H1 (cell line): ENCODE results near the gene PPP6C. TPM values are rescaled to one million over a fixed set of nuclear protein-coding genes. Genes with fewer than 3 reads are reported as not detected.

Experiments used
- CTCF ChIA-PET: fragments of 300-600 bp; sonication (Branson Sonifier 250); formaldehyde crosslinking; loops from one replicate; lab custom pipeline; 2021; ENCODE audit not compliant: partially characterized antibody; lab: Charles Lee
- POLR2A ChIA-PET: fragments of 300-600 bp; sonication (Branson Sonifier 250); formaldehyde crosslinking; loops from one replicate; lab custom pipeline; 2021; ENCODE audit warnings: inconsistent platforms; ENCODE audit not compliant: partially characterized antibody; lab: Charles Lee
- DNase-seq, 2 experiments: peaks; one replicate each; pipeline versions ENCODE4 v3.0.0 to v3.0.0-alpha.2; 2010 to 2022; ENCODE audit warnings: low spot score in 2 of 2, low read depth in 1 of 2, mixed read lengths in 1 of 2
- FAIRE-seq: peaks from 2 replicates; lab custom pipeline; 2011; peaks lifted over from hg19 to GRCh38; lab: Jason Lieb, UNC
- H2AFZ ChIP-seq: 2 replicates; pipeline ENCODE4 v1.8.1; 2012; ENCODE audit warnings: low read length, inconsistent platforms
- H2AK5ac ChIP-seq: 2 replicates; pipeline ENCODE4 v1.6.1; 2013; ENCODE audit warnings: low read depth, low read length
- H2BK120ac ChIP-seq: replicated peaks from 2 replicates; pipeline ENCODE3; 2013; ENCODE audit warnings: low read depth, low read length, inconsistent platforms
- H2BK12ac ChIP-seq: 2 replicates; pipeline ENCODE4 v1.6.1; 2013; ENCODE audit warnings: low read depth, low read length
- H2BK15ac ChIP-seq: 2 replicates; pipeline ENCODE4 v1.6.1; 2013; ENCODE audit warnings: low read length
- H2BK20ac ChIP-seq: 2 replicates; pipeline ENCODE4 v1.6.1; 2013; ENCODE audit warnings: low read length
- H2BK5ac ChIP-seq: 2 replicates; pipeline ENCODE4 v1.6.1; 2013; ENCODE audit warnings: low read depth, low read length
- H3K14ac ChIP-seq: 2 replicates; pipeline ENCODE4 v1.6.1; 2013; ENCODE audit warnings: inconsistent platforms; ENCODE audit not compliant: insufficient read length
- H3K18ac ChIP-seq: 2 replicates; pipeline ENCODE4 v1.6.1; 2013; ENCODE audit warnings: low read length; ENCODE audit errors: extremely low read depth
- H3K23ac ChIP-seq: 2 replicates; pipeline ENCODE4 v1.6.1; 2013; ENCODE audit warnings: inconsistent platforms; ENCODE audit not compliant: insufficient read length
- H3K23me2 ChIP-seq: 2 replicates; pipeline ENCODE4 v1.6.1; 2013; ENCODE audit warnings: low read depth, low read length
- H3K27ac ChIP-seq: 2 replicates; pipeline ENCODE4 v1.6.1; 2011; ENCODE audit warnings: low read depth, low read length, inconsistent platforms
- H3K27me3 ChIP-seq, 4 experiments: replicated peaks in 1 of 4; 1 replicate in 1 of 4; 2 replicates in 3 of 4; pipeline versions ENCODE4 v1.6.1 to v1.8.1; 2011 to 2013; ENCODE audit warnings: low read length in 3 of 4, mild to moderate bottlenecking in 3 of 4, inconsistent platforms in 2 of 4, mixed read lengths in 2 of 4, moderate library complexity in 1 of 4; ENCODE audit not compliant: control insufficient read depth in 3 of 4, insufficient read depth in 3 of 4; ENCODE audit errors: extremely low read depth in 1 of 4
- H3K36me3 ChIP-seq, 4 experiments: 2 replicates each; pipeline versions ENCODE4 v1.6.1 to v1.8.1; 2011 to 2013; ENCODE audit warnings: mild to moderate bottlenecking in 4 of 4, low read length in 3 of 4, moderate library complexity in 2 of 4, control low read depth in 1 of 4, inconsistent platforms in 1 of 4; ENCODE audit not compliant: insufficient read depth in 4 of 4, control insufficient read depth in 2 of 4
- H3K4ac ChIP-seq: replicated peaks from 2 replicates; pipeline ENCODE3; 2013; ENCODE audit warnings: low read length, low read depth, mixed read lengths, inconsistent platforms; ENCODE audit not compliant: insufficient read length
- H3K4me1 ChIP-seq, 4 experiments: replicated peaks in 1 of 4; 1 replicate in 1 of 4; 2 replicates in 3 of 4; pipeline versions ENCODE4 v1.6.1 to v1.8.1; 2011 to 2013; ENCODE audit warnings: low read length in 3 of 4, inconsistent platforms in 2 of 4, mixed read lengths in 1 of 4; ENCODE audit not compliant: insufficient read depth in 4 of 4, control insufficient read depth in 3 of 4
- H3K4me2 ChIP-seq, 2 experiments: 2 replicates each; pipeline versions ENCODE4 v1.6.1 to v1.8.1; 2011 to 2013; ENCODE audit warnings: low read depth in 2 of 2, low read length in 2 of 2, control low read depth in 1 of 2, inconsistent platforms in 1 of 2, mild to moderate bottlenecking in 1 of 2; ENCODE audit not compliant: insufficient read depth in 1 of 2
- H3K4me3 ChIP-seq, 4 experiments: fragments of 200-600, 300-600 bp in 1 of 4; sonication (generic), shearing (Covaris generic), sonication (Bioruptor Twin) in 1 of 4; 2 replicates each; pipeline versions ENCODE4 v1.5.1 to v1.8.1; 2011 to 2016; ENCODE audit warnings: low read length in 4 of 4, low read depth in 3 of 4, control low read depth in 2 of 4, inconsistent platforms in 2 of 4, mild to moderate bottlenecking in 2 of 4, mixed read lengths in 1 of 4, moderate library complexity in 1 of 4; ENCODE audit not compliant: insufficient read depth in 2 of 4; ENCODE audit errors: extremely low read depth in 1 of 4
- H3K56ac ChIP-seq: replicated peaks from 2 replicates; pipeline ENCODE3; 2013; ENCODE audit warnings: low read depth, mild to moderate bottlenecking, mixed read lengths, low read length, inconsistent platforms; ENCODE audit not compliant: insufficient read length
- H3K79me1 ChIP-seq: 2 replicates; pipeline ENCODE4 v1.6.1; 2013; ENCODE audit warnings: low read depth, low read length, control low read depth
- H3K79me2 ChIP-seq, 2 experiments: 2 replicates each; pipeline versions ENCODE4 v1.6.1 to v1.8.1; 2012 to 2013; ENCODE audit warnings: low read length in 2 of 2, mild to moderate bottlenecking in 2 of 2, inconsistent platforms in 1 of 2; ENCODE audit not compliant: insufficient read depth in 2 of 2, control insufficient read depth in 1 of 2
- H3K9ac ChIP-seq, 4 experiments: replicated peaks in 1 of 4; 1 replicate in 1 of 4; 2 replicates in 3 of 4; pipeline versions ENCODE4 v1.6.1 to v1.8.1; 2011 to 2013; ENCODE audit warnings: low read depth in 3 of 4, low read length in 3 of 4, control low read depth in 2 of 4, mild to moderate bottlenecking in 2 of 4, moderate library complexity in 2 of 4, inconsistent platforms in 1 of 4; ENCODE audit errors: extremely low read depth in 1 of 4
- H3K9me3 ChIP-seq, 2 experiments: 2 replicates each; pipeline versions ENCODE4 v1.6.1 to v1.8.1; 2012 to 2013; ENCODE audit warnings: mild to moderate bottlenecking in 2 of 2, moderate library complexity in 2 of 2, control low read depth in 1 of 2, inconsistent platforms in 1 of 2, low read depth in 1 of 2, low read length in 1 of 2, mixed read lengths in 1 of 2; ENCODE audit not compliant: insufficient read depth in 2 of 2
- H4K20me1 ChIP-seq, 2 experiments: replicated peaks in 1 of 2; 2 replicates each; pipeline versions ENCODE3 to v1.8.1; 2011 to 2013; ENCODE audit warnings: inconsistent platforms in 2 of 2, low read length in 2 of 2, mild to moderate bottlenecking in 1 of 2; ENCODE audit not compliant: insufficient read depth in 2 of 2, control insufficient read depth in 1 of 2
- H4K5ac ChIP-seq: 2 replicates; pipeline ENCODE4 v1.6.1; 2013; ENCODE audit warnings: low read length, low read depth, mixed read lengths, inconsistent platforms; ENCODE audit not compliant: insufficient read length
- H4K8ac ChIP-seq: 2 replicates; pipeline ENCODE4 v1.8.0; 2013; ENCODE audit warnings: mild to moderate bottlenecking, moderate library complexity, low read length, inconsistent platforms; ENCODE audit not compliant: insufficient read depth; ENCODE audit errors: extremely low read depth
- H4K91ac ChIP-seq: replicated peaks from 2 replicates; pipeline ENCODE3; 2013; ENCODE audit warnings: low read length, mixed read lengths, inconsistent platforms; ENCODE audit not compliant: insufficient read length
- BRCA1 ChIP-seq: IDR thresholded peaks from 2 replicates; pipeline ENCODE4 v1.6.1; 2012; ENCODE audit warnings: low read depth, low read length, improper control_type of control experiment
- GTF2F1 ChIP-seq: IDR thresholded peaks from 2 replicates; pipeline ENCODE4 v1.6.1; 2012; ENCODE audit warnings: low read depth, low read length, improper control_type of control experiment, borderline replicate concordance
- JUN ChIP-seq: IDR thresholded peaks from 2 replicates; pipeline ENCODE4 v1.6.1; 2011; ENCODE audit warnings: low read depth, mild to moderate bottlenecking, improper control_type of control experiment, low read length
- JUND ChIP-seq: IDR thresholded peaks from 2 replicates; pipeline ENCODE4 v1.6.1; 2011; ENCODE audit warnings: mild to moderate bottlenecking, improper control_type of control experiment, low read length
- PHF8 ChIP-seq: fragments of 200-600 bp; sonication (generic); conservative IDR thresholded peaks from 2 replicates; pipeline ENCODE4 v1.7.1; 2012; ENCODE audit warnings: low read depth, mild to moderate bottlenecking, inconsistent platforms, low read length, moderate library complexity
- POLR2A ChIP-seq, 2 experiments: IDR thresholded peaks; 1 replicate in 1 of 2; 2 replicates in 1 of 2; pipeline ENCODE4 v1.6.1; 2011; ENCODE audit warnings: low read depth in 2 of 2, low read length in 2 of 2, mild to moderate bottlenecking in 2 of 2; ENCODE audit errors: control extremely low read depth in 1 of 2
- RBBP5 ChIP-seq: IDR thresholded peaks from 2 replicates; pipeline ENCODE4 v1.7.1; 2012; ENCODE audit warnings: low read depth, mild to moderate bottlenecking, inconsistent platforms, low read length, moderate library complexity, borderline replicate concordance
- RXRA ChIP-seq: IDR thresholded peaks from 2 replicates; pipeline ENCODE4 v1.6.1; 2011; ENCODE audit warnings: low read depth, mild to moderate bottlenecking, low read length, moderate library complexity; ENCODE audit not compliant: insufficient read depth
- SIN3A ChIP-seq, 2 experiments: IDR thresholded peaks in 1 of 2; conservative IDR thresholded peaks in 1 of 2; 2 replicates each; pipeline ENCODE4 v1.6.1; 2011 to 2012; ENCODE audit warnings: low read length in 2 of 2, improper control_type of control experiment in 1 of 2, low read depth in 1 of 2, mild to moderate bottlenecking in 1 of 2
- SP1 ChIP-seq: IDR thresholded peaks from 2 replicates; pipeline ENCODE4 v1.6.1; 2011; ENCODE audit warnings: low read depth, low read length
- TBP ChIP-seq: IDR thresholded peaks from 2 replicates; pipeline ENCODE4 v1.6.1; 2011; ENCODE audit warnings: low read depth, low read length, improper control_type of control experiment
- WGBS, 2 experiments: shearing (Covaris generic) in 1 of 2; methylation state at CpG; one replicate each; pipeline versions ENCODE4 v1.1.6 to v1.1.7; 2013 to 2015; ENCODE audit warnings: low lambda C conversion rate in 2 of 2, mixed read lengths in 2 of 2, inconsistent platforms in 1 of 2, low coverage in 1 of 2, missing lambda C conversion rate in 1 of 2; ENCODE audit not compliant: insufficient replicate concordance in 2 of 2, insufficient coverage in 1 of 2, insufficient read length in 1 of 2; ENCODE audit errors: extremely low coverage in 1 of 2, missing lambda C conversion rate in 1 of 2; 5-methylcytosine and 5-hydroxymethylcytosine counted together
- polyA plus RNA-seq, 7 experiments: library from polyadenylated mRNA; depleted of rRNA in 3 of 7; stranded (reverse) in 5 of 7; unstranded in 2 of 7; fragments of >200 nt in 5 of 7; fragments of 200-250 nt in 2 of 7; gene quantifications; 1 replicate in 5 of 7; 2 replicates in 1 of 7; 4 replicates in 1 of 7; pipeline versions ENCODE4 v1.2.1 to v1.2.3, GENCODE V29; 2011 to 2013; ENCODE audit warnings: missing spikeins in 2 of 7, mixed read lengths in 2 of 7
- total RNA-seq: library from RNA; stranded (reverse); fragmentation: NEBNext Ultra II Directional; extraction: Animal tissue kit (Norgen Biotek cat#: 25700); gene quantifications from 2 replicates; pipeline ENCODE4 v1.2.1, GENCODE V29; 2021
- TF ChIP-seq, protein P1 (sequence below): IDR thresholded peaks from 2 replicates; pipeline ENCODE4 v1.6.1; 2011; ENCODE audit warnings: low read length, improper control_type of control experiment
- TF ChIP-seq, protein P2 (sequence below): IDR thresholded peaks from 2 replicates; pipeline ENCODE4 v1.6.1; 2011; ENCODE audit warnings: low read depth, mild to moderate bottlenecking, low read length; ENCODE audit not compliant: insufficient read depth

The PPP6C gene
- total and polyA plus RNA-seq, 2 of the 8 experiments (the other 6 are each of a cell fraction or from before 2014, with no cell fraction given), result 22.8 to 52.3 TPM

DNA sequence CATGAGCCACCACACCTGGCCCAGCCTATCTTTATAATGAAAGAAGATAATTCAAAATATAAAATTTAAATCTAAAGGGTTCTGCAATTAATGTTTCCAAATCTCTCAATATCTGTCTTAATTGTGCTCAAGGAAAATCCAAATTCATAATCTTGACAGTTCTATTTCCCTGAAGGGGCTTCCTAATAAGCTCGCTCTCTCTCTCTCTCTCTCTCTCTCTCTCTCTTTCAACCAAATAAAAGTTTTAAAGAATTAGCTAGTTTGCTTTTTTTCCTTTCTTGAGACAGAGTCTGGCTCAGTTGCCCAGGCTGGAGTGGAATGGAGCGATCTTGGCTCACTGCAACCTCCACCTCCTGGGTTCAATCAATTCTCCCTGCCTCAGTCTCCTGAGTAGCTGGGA is 33.1 kb downstream of the PPP6C start:
- peaks cover 5 to 34% (median 14%) of the 10 kb centered on the region in 4 experiments; a peak in 7 of 8 replicates for H3K36me3 ChIP-seq
- TF ChIP-seq GTF2F1 (no peak), SP1 (no peak), TBP (no peak), BRCA1 (no peak), JUN (no peak), RXRA (no peak), JUND (no peak), SIN3A (conservative IDR thresholded peaks at IDR 0.05 in 1 of 2, IDR thresholded peaks at IDR 0.05 in 1 of 2; ENCODE audit: low read depth in 1 of 2, low read length in 2 of 2) (no peak), POLR2A (IDR thresholded peaks at IDR 0.05; ENCODE audit: control extremely low read depth in 1 of 2, low read depth in 2 of 2, low read length in 2 of 2) (no peak), PHF8 (no peak), RBBP5 (no peak)
- TF ChIP-seq, protein P1, sequence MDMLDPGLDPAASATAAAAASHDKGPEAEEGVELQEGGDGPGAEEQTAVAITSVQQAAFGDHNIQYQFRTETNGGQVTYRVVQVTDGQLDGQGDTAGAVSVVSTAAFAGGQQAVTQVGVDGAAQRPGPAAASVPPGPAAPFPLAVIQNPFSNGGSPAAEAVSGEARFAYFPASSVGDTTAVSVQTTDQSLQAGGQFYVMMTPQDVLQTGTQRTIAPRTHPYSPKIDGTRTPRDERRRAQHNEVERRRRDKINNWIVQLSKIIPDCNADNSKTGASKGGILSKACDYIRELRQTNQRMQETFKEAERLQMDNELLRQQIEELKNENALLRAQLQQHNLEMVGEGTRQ, result no peak
- TF ChIP-seq, protein P2, sequence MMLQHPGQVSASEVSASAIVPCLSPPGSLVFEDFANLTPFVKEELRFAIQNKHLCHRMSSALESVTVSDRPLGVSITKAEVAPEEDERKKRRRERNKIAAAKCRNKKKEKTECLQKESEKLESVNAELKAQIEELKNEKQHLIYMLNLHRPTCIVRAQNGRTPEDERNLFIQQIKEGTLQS, result no peak

More for the DNA sequence above, 33.1 kb downstream of the PPP6C start:
- Histone ChIP-seq H3K27ac (no peak overlapping the region), H2AFZ (no peak overlapping the region), H3K18ac (no peak overlapping the region), H3K23ac (no peak overlapping the region), H3K4ac (no peak overlapping the region), H2BK5ac (no peak overlapping the region), H3K4me1 (peaks cover 0 to 5% (median 1%) of the 10 kb centered on the region in 4 experiments; a peak in 1 of 7 replicates), H4K5ac (no peak overlapping the region), H4K91ac (no peak overlapping the region), H3K4me2 (no peak overlapping the region), H3K9me3 (no peaks in the 10 kb centered on the region), H4K20me1 (peaks cover 0 to 2% of the 10 kb centered on the region in 2 experiments), H3K79me1 (no peaks in the 10 kb centered on the region), H3K79me2 (no peaks in the 10 kb centered on the region; a peak in 1 of 4 replicates), H4K8ac (no peak overlapping the region), H2BK20ac (no peak overlapping the region), H3K14ac (no peak overlapping the region), H3K27me3 (no peaks in the 10 kb centered on the region), H3K9ac (no peak overlapping the region), H3K23me2 (no peaks in the 10 kb centered on the region), H2AK5ac (no peak overlapping the region), H2BK15ac (no peak overlapping the region), H2BK120ac (no peak overlapping the region), H3K56ac (no peak overlapping the region), H3K4me3 (no peak overlapping the region), H2BK12ac (no peak overlapping the region)
- 91% methylated on average over 2 of the region's 2 CpGs; no CpG with 5 or more reads in 1 of the 2 experiments for WGBS, 2 experiments
- no peak for FAIRE-seq
- POLR2A ChIA-PET, result no interaction called here
- CTCF ChIA-PET, result interaction anchor here (0.7 to 1.5 kb wide), 2 partner anchors 14 to 387 kb away, joined by 3 to 6 read pairs; partner anchors contain the start of gene SCAI
- DNase-seq, result no peak
